Endometrial microvascular endothelial cells (primary cell): ENCODE results near the gene KCNIP3. TPM values are rescaled to one million over a fixed set of nuclear protein-coding genes. Genes with fewer than 3 reads are reported as not detected.
"Not testable (repeated sequence)": the region's sequence is repeated elsewhere in the genome, so short reads cannot be mapped to it uniquely, and the experiment has no call there.

ENCODE experiments used
- in situ Hi-C: cut with HindIII; loops from 2 replicates; pipeline ENCODE4 v1.10.0; 2017; ENCODE audit warnings: low sequenced_read_pairs, low pct_unique_long_range_greater_than_20kb; ENCODE audit errors: inconsistent ontology term
- total RNA-seq: library from RNA; depleted of rRNA; stranded (reverse); fragments of >200 nt; gene quantifications from one replicate; pipeline ENCODE4 v1.2.3, GENCODE V29; 2015; ENCODE audit errors: inconsistent ontology term

The KCNIP3 gene
- total RNA-seq, 1 donor from 2014 or later, result not detected

- in situ Hi-C loops, result no loop called here
These were observed 55.3 kb downstream of the KCNIP3 start for GRCh38 chr2:95352310-95353054.

- in situ Hi-C loops, result no loop called here
These were observed 56.0 kb downstream of the KCNIP3 start for GRCh38 chr2:95353055-95353575.

- in situ Hi-C loops, result no loop called here
These were observed 56.7 kb downstream of the KCNIP3 start for GRCh38 chr2:95353613-95354468.

- in situ Hi-C loops, result no loop called here
These were observed 57.3 kb downstream of the KCNIP3 start for GRCh38 chr2:95354469-95354901.

GRCh38 chr2:95354925-95355324 is 57.8 kb downstream of the KCNIP3 start:
- in situ Hi-C loops, result no loop called here

GRCh38 chr2:95355486-95355885 is 58.3 kb downstream of the KCNIP3 start:
- in situ Hi-C loops, result not testable (repeated sequence)

- in situ Hi-C loops, result no loop called here
These were observed 59.9 kb downstream of the KCNIP3 start for GRCh38 chr2:95356821-95357700.

GRCh38 chr2:95357717-95358280 is 60.7 kb downstream of the KCNIP3 start:
- in situ Hi-C loops, result no loop called here

GRCh38 chr2:95359031-95359430 is 61.9 kb downstream of the KCNIP3 start:
- in situ Hi-C loops, result no loop called here

GRCh38 chr2:95359501-95359930 is 62.4 kb downstream of the KCNIP3 start:
- in situ Hi-C loops, result no loop called here

GRCh38 chr2:95361216-95361980 is 64.3 kb downstream of the KCNIP3 start:
- in situ Hi-C loops, result no loop called here

- in situ Hi-C loops, result no loop called here
These were observed 65.3 kb downstream of the KCNIP3 start for GRCh38 chr2:95362486-95362885.

- in situ Hi-C loops, result no loop called here
These were observed 69.4 kb downstream of the KCNIP3 start for GRCh38 chr2:95366514-95366913.

GRCh38 chr2:95372216-95372829 is 75.2 kb downstream of the KCNIP3 start:
- in situ Hi-C loops, result no loop called here

GRCh38 chr2:95372845-95373244 is 75.7 kb downstream of the KCNIP3 start:
- in situ Hi-C loops, result no loop called here

GRCh38 chr2:95374029-95374428 is 76.9 kb downstream of the KCNIP3 start:
- in situ Hi-C loops, result no loop called here

- in situ Hi-C loops, result no loop called here
These were observed 77.3 kb downstream of the KCNIP3 start for GRCh38 chr2:95374451-95374920.
